SK-N-SH (cell line): ENCODE measurements around the gene GEMIN8. TPM values are rescaled to one million over a fixed set of nuclear protein-coding genes. Genes with fewer than 3 reads are reported as not detected.

Experiments
- CTCF ChIA-PET: fragments of 300-600, 350-600 bp; formaldehyde crosslinking; extraction: SDS; loops from one replicate; lab custom pipeline; 2021; lab: Yijun Ruan, JAX
- POLR2A ChIA-PET: fragments of 350-600 bp; sonication (Branson Sonifier 250); formaldehyde crosslinking; extraction: SDS; loops from one replicate; lab custom pipeline; 2020; ENCODE audit warnings: antibody characterized with exemption, inconsistent platforms; lab: Yijun Ruan, JAX
- DNase-seq: peaks from one replicate; pipeline ENCODE4 v3.0.0; 2012
- H2AFZ ChIP-seq: fragments of 200-600 bp; sonication (generic); 2 replicates; pipeline ENCODE4 v1.8.1; 2016; ENCODE audit warnings: antibody characterized with exemption, mild to moderate bottlenecking, low read depth
- H3F3A ChIP-seq: fragments of 200-600 bp; sonication (generic); replicated peaks from 2 replicates; pipeline ENCODE3; 2016; ENCODE audit warnings: antibody characterized with exemption, mild to moderate bottlenecking; ENCODE audit not compliant: insufficient read depth
- H3K27ac ChIP-seq, 2 experiments: fragments of 200-500 bp in 1 of 2; fragments of 200-600 bp in 1 of 2; sonication (Bioruptor generic) in 1 of 2; sonication (generic), shearing (Covaris generic) in 1 of 2; 2 replicates each; pipeline versions ENCODE4 v1.5.1 to v1.6.1; 2014 to 2016; ENCODE audit warnings: low read depth in 2 of 2, inconsistent platforms in 1 of 2, low read length in 1 of 2, mild to moderate bottlenecking in 1 of 2, mixed read lengths in 1 of 2
- H3K27me3 ChIP-seq: fragments of 200-600 bp; sonication (generic), shearing (Covaris generic); 2 replicates; pipeline ENCODE4 v1.6.1; 2016; ENCODE audit warnings: mixed run types; ENCODE audit not compliant: insufficient read depth
- H3K36me3 ChIP-seq, 2 experiments: fragments of 200-500 bp in 1 of 2; fragments of 200-600 bp in 1 of 2; sonication (Bioruptor generic) in 1 of 2; sonication (generic) in 1 of 2; replicated peaks in 1 of 2; 2 replicates each; pipeline versions ENCODE3 to v1.5.1; 2014 to 2016; ENCODE audit warnings: low read length in 1 of 2, mild to moderate bottlenecking in 1 of 2; ENCODE audit not compliant: insufficient read depth in 2 of 2, control insufficient read depth in 1 of 2
- H3K4me1 ChIP-seq, 2 experiments: fragments of 200-500 bp in 1 of 2; fragments of 200-600 bp in 1 of 2; sonication (Bioruptor generic) in 1 of 2; sonication (generic), shearing (Covaris generic) in 1 of 2; 2 replicates each; pipeline versions ENCODE4 v1.5.1 to v1.6.1; 2014 to 2016; ENCODE audit warnings: low read depth in 1 of 2, low read length in 1 of 2, mixed run types in 1 of 2; ENCODE audit not compliant: insufficient read depth in 2 of 2, control insufficient read depth in 1 of 2
- H3K4me2 ChIP-seq: fragments of 200-600 bp; sonication (generic), shearing (Covaris generic); 2 replicates; pipeline ENCODE4 v1.6.1; 2017; ENCODE audit warnings: mixed run types
- H3K4me3 ChIP-seq, 2 experiments: fragments of 200-500 bp in 1 of 2; fragments of 200-600 bp in 1 of 2; sonication (Bioruptor generic) in 1 of 2; sonication (generic), shearing (Covaris generic) in 1 of 2; 2 replicates each; pipeline versions ENCODE4 v1.5.1 to v1.8.1; 2014 to 2016; ENCODE audit warnings: low read depth in 2 of 2, inconsistent platforms in 1 of 2, low read length in 1 of 2, mild to moderate bottlenecking in 1 of 2, mixed read lengths in 1 of 2, moderate library complexity in 1 of 2
- H3K79me2 ChIP-seq: fragments of 200-600 bp; sonication (generic); 2 replicates; pipeline ENCODE4 v1.8.1; 2017; ENCODE audit warnings: mild to moderate bottlenecking; ENCODE audit not compliant: insufficient read depth
- H3K9ac ChIP-seq: fragments of 200-600 bp; sonication (generic); 2 replicates; pipeline ENCODE4 v1.6.1; 2017; ENCODE audit warnings: mixed run types
- H3K9me2 ChIP-seq: fragments of 200-600 bp; sonication (generic); 2 replicates; pipeline ENCODE4 v1.6.1; 2017; ENCODE audit warnings: mixed run types
- H3K9me3 ChIP-seq: fragments of 200-600 bp; sonication (generic); 2 replicates; pipeline ENCODE4 v1.6.1; 2017; ENCODE audit warnings: mixed run types, mild to moderate bottlenecking, moderate library complexity
- H4K20me1 ChIP-seq: fragments of 200-600 bp; sonication (generic); 2 replicates; pipeline ENCODE4 v1.6.1; 2017; ENCODE audit warnings: mild to moderate bottlenecking, mixed run types; ENCODE audit not compliant: insufficient read depth
- CHD2 ChIP-seq: fragments of 150-350 bp; IDR thresholded peaks from 2 replicates; pipeline ENCODE4 v1.6.1; 2018; ENCODE audit warnings: low read length; ENCODE audit not compliant: partially characterized antibody
- ELF1 ChIP-seq: IDR thresholded peaks from 2 replicates; pipeline ENCODE4 v1.4.0; 2012
- EP300 ChIP-seq, 2 experiments: IDR thresholded peaks; 2 replicates each; pipeline versions ENCODE4 v1.4.0 to v1.6.1; 2012; ENCODE audit warnings: borderline replicate concordance in 1 of 2, low read depth in 1 of 2, low read length in 1 of 2
- EZH2phosphoT487 ChIP-seq: fragments of 200-600 bp; sonication (generic); IDR thresholded peaks from 2 replicates; pipeline ENCODE4 v1.6.1; 2017; ENCODE audit warnings: low read depth, mixed run types, mild to moderate bottlenecking, antibody characterized with exemption, moderate library complexity, borderline replicate concordance
- FOSL2 ChIP-seq: IDR thresholded peaks from 2 replicates; pipeline ENCODE4 v1.4.0; 2012; ENCODE audit warnings: low read depth, mild to moderate bottlenecking, moderate library complexity, borderline replicate concordance
- FOXM1 ChIP-seq: IDR thresholded peaks from 2 replicates; pipeline ENCODE4 v1.4.0; 2012; ENCODE audit warnings: low read depth, mild to moderate bottlenecking
- GABPA ChIP-seq: IDR thresholded peaks from 2 replicates; pipeline ENCODE4 v1.4.0; 2012; ENCODE audit warnings: low read depth, mild to moderate bottlenecking
- GATA2 ChIP-seq: sonication (generic); formaldehyde crosslinking; IDR thresholded peaks from 2 replicates; pipeline ENCODE4 v1.5.0; 2020; ENCODE audit warnings: mild to moderate bottlenecking, missing genetic modification reagents
- NFIC ChIP-seq: IDR thresholded peaks from 2 replicates; pipeline ENCODE4 v1.4.0; 2012; ENCODE audit warnings: borderline replicate concordance
- POLR2AphosphoS5 ChIP-seq: IDR thresholded peaks from 2 replicates; pipeline ENCODE4 v1.6.1; 2012; ENCODE audit warnings: low read depth, low read length
- RAD21 ChIP-seq: IDR thresholded peaks from 2 replicates; pipeline ENCODE4 v1.6.1; 2012; ENCODE audit warnings: mild to moderate bottlenecking, low read length
- RFX5 ChIP-seq: IDR thresholded peaks from 2 replicates; pipeline ENCODE4 v1.6.1; 2012; ENCODE audit warnings: mild to moderate bottlenecking, improper control_type of control experiment, low read length
- RXRA ChIP-seq: IDR thresholded peaks from 2 replicates; pipeline ENCODE4 v1.4.0; 2012; ENCODE audit warnings: low read depth, mild to moderate bottlenecking, borderline replicate concordance
- SIN3A ChIP-seq: IDR thresholded peaks from 2 replicates; pipeline ENCODE4 v1.6.1; 2012; ENCODE audit warnings: low read depth, mild to moderate bottlenecking, low read length, moderate library complexity, borderline replicate concordance
- TAF1 ChIP-seq: IDR thresholded peaks from 2 replicates; pipeline ENCODE4 v1.6.1; 2012; ENCODE audit warnings: low read depth, mild to moderate bottlenecking, low read length, moderate library complexity, borderline replicate concordance
- WGBS: methylation state at CpG from one replicate; pipeline ENCODE4 v1.1.6; 2017; ENCODE audit warnings: low lambda C conversion rate; 5-methylcytosine and 5-hydroxymethylcytosine counted together
- polyA plus RNA-seq, 3 experiments: library from polyadenylated mRNA; depleted of rRNA; stranded (reverse); fragments of >200 nt; gene quantifications; 2 replicates each; pipeline ENCODE4 v1.2.3, GENCODE V29; 2012
- TF ChIP-seq, protein P1 (sequence below): IDR thresholded peaks from 2 replicates; pipeline ENCODE4 v1.4.0; 2012; ENCODE audit warnings: low read depth
- TF ChIP-seq, protein P2 (sequence below): IDR thresholded peaks from 2 replicates; pipeline ENCODE4 v1.6.1; 2012; ENCODE audit warnings: mild to moderate bottlenecking, low read depth, low read length, moderate library complexity
- TF ChIP-seq, protein P3 (sequence below): IDR thresholded peaks from 2 replicates; pipeline ENCODE4 v1.4.0; 2012; ENCODE audit warnings: low read depth, borderline replicate concordance
- TF ChIP-seq, protein P4 (sequence below): fragments of 150-350 bp; IDR thresholded peaks from 2 replicates; pipeline ENCODE4 v1.6.1; 2017; ENCODE audit warnings: antibody characterized with exemption, low read length, low read depth, borderline replicate concordance

GEMIN8 gene
- polyA plus RNA-seq, 1 of the 3 experiments (the other 2 are of a cell fraction) = 69.8 TPM

DNA sequence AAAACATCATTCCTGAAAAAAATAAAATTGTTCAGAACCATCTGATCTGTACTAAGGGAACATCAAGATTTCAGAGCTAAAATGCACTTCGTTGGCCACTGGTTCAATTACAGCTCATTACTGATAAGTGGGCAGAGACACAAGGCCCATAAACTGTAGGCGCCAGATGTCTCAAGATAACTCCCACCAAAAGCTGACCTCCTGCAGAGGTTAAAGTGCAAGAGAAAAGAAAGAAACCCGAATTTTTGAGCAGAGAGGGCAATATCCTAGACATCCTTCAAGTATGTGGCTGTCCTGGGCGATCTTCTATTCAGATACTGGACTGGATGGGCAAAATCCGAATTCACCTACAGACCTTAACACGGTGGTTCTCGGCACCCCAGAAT, 660 bp downstream of the GEMIN8 start:
- ChIA-PET POLR2A (interaction anchor here (1.2 to 2.1 kb wide), 5 partner anchors 9 to 376 kb away, joined by 3 to 13 read pairs (median 11); partner anchors contain the start of genes OFD1, TCEANC and TRAPPC2), CTCF (interaction anchor here (0.7 to 2.4 kb wide), 11 partner anchors 10 to 524 kb away, joined by 3 to 10 read pairs (median 4); partner anchors contain the start of gene OFD1)
- peak overlapping the region; percentile 76 to 78 for H3K4me3 ChIP-seq
- peaks cover 5 to 12% of the 10 kb centered on the region in 2 experiments for H3K36me3 ChIP-seq
- DNase-seq = peak; percentile 42
- H3K9me3 ChIP-seq = no peaks in the 10 kb centered on the region
- peak overlapping the region; percentile 62 for H2AFZ ChIP-seq
- H3K9me2 ChIP-seq = no peaks in the 10 kb centered on the region
- H3K27me3 ChIP-seq = no peaks in the 10 kb centered on the region
- peak overlapping the region; percentile 85 for H3K4me2 ChIP-seq
- peaks cover 38% of the 10 kb centered on the region for H3K79me2 ChIP-seq
- peaks cover 14 to 20% of the 10 kb centered on the region in 2 experiments; a peak in 3 of 4 replicates for H3K4me1 ChIP-seq
- 2% methylated on average over 7 of the region's 7 CpGs for WGBS
- H3F3A ChIP-seq = peaks cover 32% of the 10 kb centered on the region
- H4K20me1 ChIP-seq = no peaks in the 10 kb centered on the region
- peak overlapping the region; percentile 92 for H3K27ac ChIP-seq
- H3K9ac ChIP-seq = peak overlapping the region; percentile 85
- peak; percentile 33 for TF ChIP-seq CHD2
- peak in 1 of 2 experiments; percentile 59; a peak in 1 of 4 replicates for TF ChIP-seq EP300 (IDR thresholded peaks at IDR 0.05; ENCODE audit: borderline replicate concordance in 1 of 2, low read depth in 1 of 2, low read length in 1 of 2)
- TF ChIP-seq, protein P1, sequence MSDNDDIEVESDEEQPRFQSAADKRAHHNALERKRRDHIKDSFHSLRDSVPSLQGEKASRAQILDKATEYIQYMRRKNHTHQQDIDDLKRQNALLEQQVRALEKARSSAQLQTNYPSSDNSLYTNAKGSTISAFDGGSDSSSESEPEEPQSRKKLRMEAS = no peak
- peak; percentile 47 for TF ChIP-seq GATA2 (CRISPR knock-in tag)
- TF ChIP-seq, all 33 proteins: peak for 3

DNA sequence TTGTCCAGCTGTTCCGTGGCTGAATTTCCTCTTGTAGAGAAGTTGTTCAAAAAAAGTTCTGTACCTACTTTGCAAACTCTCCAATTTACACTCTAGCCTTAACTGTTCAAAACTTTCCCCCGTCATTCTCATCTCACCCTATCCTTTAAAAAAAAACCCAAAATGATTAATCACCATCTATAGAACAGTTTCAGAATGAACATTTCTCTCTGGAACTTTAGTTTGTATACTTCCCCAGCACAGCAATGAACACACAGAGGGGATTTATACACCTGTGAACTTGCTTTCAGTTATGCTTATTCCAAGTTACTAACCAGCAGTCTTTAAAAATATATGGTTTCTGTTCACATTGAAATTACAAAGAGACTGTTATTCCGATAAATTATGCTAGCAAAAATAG, 1.2 kb downstream of the GEMIN8 start:
- Histone ChIP-seq H3K9ac (peak overlapping the region; percentile 85), H3K79me2 (peaks cover 39% of the 10 kb centered on the region), H3F3A (peaks cover 32% of the 10 kb centered on the region), H3K27me3 (no peaks in the 10 kb centered on the region), H3K9me3 (no peaks in the 10 kb centered on the region), H4K20me1 (no peaks in the 10 kb centered on the region), H3K4me1 (peaks cover 14 to 20% of the 10 kb centered on the region in 2 experiments; a peak in 3 of 4 replicates), H3K4me3 (peak overlapping the region; percentile 76 to 78; a peak in 3 of 4 replicates), H2AFZ (no peak overlapping the region), H3K27ac (peak overlapping the region; percentile 92), H3K9me2 (no peaks in the 10 kb centered on the region), H3K4me2 (peak overlapping the region; percentile 85), H3K36me3 (peaks cover 5 to 12% of the 10 kb centered on the region in 2 experiments)
- CTCF ChIA-PET = interaction anchor here (1.3 to 2.4 kb wide), 4 partner anchors 12 to 522 kb away, joined by 3 to 10 read pairs (median 5); no protein-coding TSS in a partner anchor
- DNase-seq = no peak
- POLR2A ChIA-PET = interaction anchor here (2.0 to 2.1 kb wide), 2 partner anchors 91 to 294 kb away, joined by 12 to 13 read pairs; partner anchors contain the start of genes OFD1 and TRAPPC2
- 55% methylated on average over 3 of the region's 3 CpGs for WGBS
- no peak for TF ChIP-seq POLR2AphosphoS5
- no peak for TF ChIP-seq FOXM1
- TF ChIP-seq, protein P2, sequence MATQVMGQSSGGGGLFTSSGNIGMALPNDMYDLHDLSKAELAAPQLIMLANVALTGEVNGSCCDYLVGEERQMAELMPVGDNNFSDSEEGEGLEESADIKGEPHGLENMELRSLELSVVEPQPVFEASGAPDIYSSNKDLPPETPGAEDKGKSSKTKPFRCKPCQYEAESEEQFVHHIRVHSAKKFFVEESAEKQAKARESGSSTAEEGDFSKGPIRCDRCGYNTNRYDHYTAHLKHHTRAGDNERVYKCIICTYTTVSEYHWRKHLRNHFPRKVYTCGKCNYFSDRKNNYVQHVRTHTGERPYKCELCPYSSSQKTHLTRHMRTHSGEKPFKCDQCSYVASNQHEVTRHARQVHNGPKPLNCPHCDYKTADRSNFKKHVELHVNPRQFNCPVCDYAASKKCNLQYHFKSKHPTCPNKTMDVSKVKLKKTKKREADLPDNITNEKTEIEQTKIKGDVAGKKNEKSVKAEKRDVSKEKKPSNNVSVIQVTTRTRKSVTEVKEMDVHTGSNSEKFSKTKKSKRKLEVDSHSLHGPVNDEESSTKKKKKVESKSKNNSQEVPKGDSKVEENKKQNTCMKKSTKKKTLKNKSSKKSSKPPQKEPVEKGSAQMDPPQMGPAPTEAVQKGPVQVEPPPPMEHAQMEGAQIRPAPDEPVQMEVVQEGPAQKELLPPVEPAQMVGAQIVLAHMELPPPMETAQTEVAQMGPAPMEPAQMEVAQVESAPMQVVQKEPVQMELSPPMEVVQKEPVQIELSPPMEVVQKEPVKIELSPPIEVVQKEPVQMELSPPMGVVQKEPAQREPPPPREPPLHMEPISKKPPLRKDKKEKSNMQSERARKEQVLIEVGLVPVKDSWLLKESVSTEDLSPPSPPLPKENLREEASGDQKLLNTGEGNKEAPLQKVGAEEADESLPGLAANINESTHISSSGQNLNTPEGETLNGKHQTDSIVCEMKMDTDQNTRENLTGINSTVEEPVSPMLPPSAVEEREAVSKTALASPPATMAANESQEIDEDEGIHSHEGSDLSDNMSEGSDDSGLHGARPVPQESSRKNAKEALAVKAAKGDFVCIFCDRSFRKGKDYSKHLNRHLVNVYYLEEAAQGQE = no peak
- no peak for TF ChIP-seq RAD21
- TF ChIP-seq, protein P1 = no peak
- TF ChIP-seq, protein P3, sequence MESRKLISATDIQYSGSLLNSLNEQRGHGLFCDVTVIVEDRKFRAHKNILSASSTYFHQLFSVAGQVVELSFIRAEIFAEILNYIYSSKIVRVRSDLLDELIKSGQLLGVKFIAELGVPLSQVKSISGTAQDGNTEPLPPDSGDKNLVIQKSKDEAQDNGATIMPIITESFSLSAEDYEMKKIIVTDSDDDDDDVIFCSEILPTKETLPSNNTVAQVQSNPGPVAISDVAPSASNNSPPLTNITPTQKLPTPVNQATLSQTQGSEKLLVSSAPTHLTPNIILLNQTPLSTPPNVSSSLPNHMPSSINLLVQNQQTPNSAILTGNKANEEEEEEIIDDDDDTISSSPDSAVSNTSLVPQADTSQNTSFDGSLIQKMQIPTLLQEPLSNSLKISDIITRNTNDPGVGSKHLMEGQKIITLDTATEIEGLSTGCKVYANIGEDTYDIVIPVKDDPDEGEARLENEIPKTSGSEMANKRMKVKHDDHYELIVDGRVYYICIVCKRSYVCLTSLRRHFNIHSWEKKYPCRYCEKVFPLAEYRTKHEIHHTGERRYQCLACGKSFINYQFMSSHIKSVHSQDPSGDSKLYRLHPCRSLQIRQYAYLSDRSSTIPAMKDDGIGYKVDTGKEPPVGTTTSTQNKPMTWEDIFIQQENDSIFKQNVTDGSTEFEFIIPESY = no peak
- TF ChIP-seq RFX5 = no peak
- no peak for TF ChIP-seq SIN3A
- TF ChIP-seq, protein P4, sequence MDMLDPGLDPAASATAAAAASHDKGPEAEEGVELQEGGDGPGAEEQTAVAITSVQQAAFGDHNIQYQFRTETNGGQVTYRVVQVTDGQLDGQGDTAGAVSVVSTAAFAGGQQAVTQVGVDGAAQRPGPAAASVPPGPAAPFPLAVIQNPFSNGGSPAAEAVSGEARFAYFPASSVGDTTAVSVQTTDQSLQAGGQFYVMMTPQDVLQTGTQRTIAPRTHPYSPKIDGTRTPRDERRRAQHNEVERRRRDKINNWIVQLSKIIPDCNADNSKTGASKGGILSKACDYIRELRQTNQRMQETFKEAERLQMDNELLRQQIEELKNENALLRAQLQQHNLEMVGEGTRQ = no peak
- TF ChIP-seq ELF1 = no peak
- no peak for TF ChIP-seq TAF1
- TF ChIP-seq EP300 (IDR thresholded peaks at IDR 0.05; ENCODE audit: borderline replicate concordance in 1 of 2, low read depth in 1 of 2, low read length in 1 of 2) = no peak
- no peak for TF ChIP-seq RXRA
- no peak for TF ChIP-seq FOSL2
- TF ChIP-seq NFIC = no peak
- TF ChIP-seq EZH2phosphoT487 = no peak
- no peak for TF ChIP-seq GABPA
